Measurements from ENCODE around the gene CDKN2AIPNL.

CDKN2AIPNL gene

GRCh38 chr5:134411546-134412266 is at the start of gene CDKN2AIPNL:
Gene CDKN2AIPNL (minus strand): TSS chr5:134411881. CDS start chr5:134411854, 27 bp downstream.
- DNase-seq (ENCODE audit: low spot score) = peak; percentile 98

GRCh38 chr5:134460551-134460950 is 48.9 kb upstream of the CDKN2AIPNL start:
- peak; percentile 51 for DNase-seq (ENCODE audit: low spot score)

- DNase-seq (ENCODE audit: low spot score) = no peak
Observed at GRCh38 chr5:134459491-134459890, 47.8 kb upstream of the CDKN2AIPNL start.

GRCh38 chr5:134459010-134459403 is 47.3 kb upstream of the CDKN2AIPNL start:
- no peak for DNase-seq (ENCODE audit: low spot score)

- DNase-seq (ENCODE audit: low spot score) = peak; percentile 72
Observed at GRCh38 chr5:134458234-134459009, 46.7 kb upstream of the CDKN2AIPNL start.

- no peak for DNase-seq (ENCODE audit: low spot score)
Observed at GRCh38 chr5:134457801-134458200, 46.1 kb upstream of the CDKN2AIPNL start.

GRCh38 chr5:134456825-134457224 is 45.1 kb upstream of the CDKN2AIPNL start:
- no peak for DNase-seq (ENCODE audit: low spot score)

GRCh38 chr5:134455466-134455865 is 43.8 kb upstream of the CDKN2AIPNL start:
- no peak for DNase-seq (ENCODE audit: low spot score)

GRCh38 chr5:134453016-134453415 is 41.3 kb upstream of the CDKN2AIPNL start:
- no peak for DNase-seq (ENCODE audit: low spot score)

GRCh38 chr5:134451936-134452505 is 40.3 kb upstream of the CDKN2AIPNL start:
- DNase-seq (ENCODE audit: low spot score) = peak; percentile 91

- no peak for DNase-seq (ENCODE audit: low spot score)
Observed at GRCh38 chr5:134451225-134451935, 39.7 kb upstream of the CDKN2AIPNL start.

- no peak for DNase-seq (ENCODE audit: low spot score)
Observed at GRCh38 chr5:134450374-134450773, 38.7 kb upstream of the CDKN2AIPNL start.

- DNase-seq (ENCODE audit: low spot score) = no peak
Observed at GRCh38 chr5:134449167-134449566, 37.5 kb upstream of the CDKN2AIPNL start.

- DNase-seq (ENCODE audit: low spot score) = no peak
Observed at GRCh38 chr5:134447815-134448520, 36.3 kb upstream of the CDKN2AIPNL start.

GRCh38 chr5:134446938-134447337 is 35.3 kb upstream of the CDKN2AIPNL start:
- no peak for DNase-seq (ENCODE audit: low spot score)

- DNase-seq (ENCODE audit: low spot score) = no peak
Observed at GRCh38 chr5:134445856-134446818, 34.5 kb upstream of the CDKN2AIPNL start.

GRCh38 chr5:134444941-134445471 is 33.3 kb upstream of the CDKN2AIPNL start:
- no peak for DNase-seq (ENCODE audit: low spot score)

- no peak for DNase-seq (ENCODE audit: low spot score)
Observed at GRCh38 chr5:134440201-134440755, 28.6 kb upstream of the CDKN2AIPNL start.

- DNase-seq (ENCODE audit: low spot score) = peak; percentile 91
Observed at GRCh38 chr5:134439210-134439654, 27.6 kb upstream of the CDKN2AIPNL start.

- no peak for DNase-seq (ENCODE audit: low spot score)
Observed at GRCh38 chr5:134438721-134439123, 27.0 kb upstream of the CDKN2AIPNL start.
